ENCODE results near the gene INPP5F. TPM values are rescaled to one million over a fixed set of nuclear protein-coding genes. Genes with fewer than 3 reads are reported as not detected.
A peak's percentile ranks its signal among the peaks of the same experiment; 100 is the strongest.

The INPP5F gene
- total and polyA plus RNA-seq, 2 of the 13 experiments (the other 11 are each of a cell fraction or from before 2014, with no cell fraction given): 12.5 to 15.7 TPM

DNA sequence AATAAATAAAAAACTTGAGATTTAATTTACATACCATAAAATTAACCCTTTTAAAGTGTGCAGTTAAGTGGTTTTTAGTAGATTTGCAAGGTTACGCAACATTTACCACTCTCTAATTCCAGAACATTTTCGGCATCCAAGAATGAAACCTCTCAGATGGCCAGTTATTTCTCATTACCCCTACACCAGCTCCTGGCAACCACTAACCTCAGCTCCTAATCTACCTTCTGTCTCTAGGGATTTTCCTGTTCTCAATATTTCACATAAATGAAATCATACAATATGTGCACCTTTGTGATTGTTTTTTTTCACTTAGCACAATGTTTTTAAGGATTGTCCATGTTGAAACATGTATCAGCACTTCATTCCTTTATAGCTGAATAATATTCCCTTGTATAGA, 45.1 kb downstream of the INPP5F start:
- in situ Hi-C loops (cut with HindIII; ENCODE audit: extremely low pct_ligation_motif_present, low pct_unique_long_range_greater_than_20kb): no loop called here
- intact Hi-C loops (cut with micrococcal nuclease; ENCODE audit: unreplicated experiment): no loop called here
- POLR2A ChIA-PET: no interaction called here
- Histone ChIP-seq H3K9me3 (ENCODE audit: low read length) (no peaks in the 10 kb centered on the region), H4K20me1 (ENCODE audit: insufficient read depth, low read length) (no peaks in the 10 kb centered on the region), H3K27me3 (ENCODE audit: control insufficient read depth in 1 of 2, insufficient read depth in 2 of 2, low read length in 2 of 2) (no peaks in the 10 kb centered on the region), H3K4me3 (replicated peaks in 1 of 3; ENCODE audit: insufficient read depth in 1 of 3, low read depth in 2 of 3, low read length in 3 of 3) (no peak overlapping the region), H3K9ac (ENCODE audit: insufficient read depth, low read depth, low read length) (no peak overlapping the region), H3K27ac (ENCODE audit: extremely low read length, insufficient read depth, low read length) (no peak overlapping the region), H3K4me1 (ENCODE audit: insufficient read depth, low read length) (peaks cover 18% of the 10 kb centered on the region), H3K4me2 (ENCODE audit: low read depth, low read length) (no peak overlapping the region), H3K36me3 (replicated peaks in 1 of 2; ENCODE audit: control insufficient read depth in 1 of 2, insufficient read depth in 2 of 2, low read length in 2 of 2) (no peaks in the 10 kb centered on the region; a peak in 1 of 5 replicates), H2AFZ (ENCODE audit: low read length) (no peak overlapping the region), H3K79me2 (ENCODE audit: insufficient read depth, low read length) (peaks cover 2% of the 10 kb centered on the region)
- 96% methylated on average over 2 of the region's 2 CpGs for WGBS (ENCODE audit: low lambda C conversion rate)
- no peak for FAIRE-seq
- CTCF ChIA-PET (ENCODE audit: low intra/inter-chr PET ratio, low total read pairs): no interaction called here
- no peak for ATAC-seq
- TF ChIP-seq ZNF292 (CRISPR knock-in tag; IDR thresholded peaks at IDR 0.05; ENCODE audit: borderline replicate concordance, low read depth) (no peak), ETV5 (CRISPR knock-in tag; IDR thresholded peaks at IDR 0.05; ENCODE audit: borderline replicate concordance) (no peak), ZNF766 (CRISPR knock-in tag; IDR thresholded peaks at IDR 0.05; ENCODE audit: borderline replicate concordance) (no peak), CEBPG (CRISPR knock-in tag; IDR thresholded peaks at IDR 0.05) (0 out of 2 replicates have a peak, but pooled peaks have one; percentile 3), ZNF441 (CRISPR knock-in tag; IDR thresholded peaks at IDR 0.05; ENCODE audit: borderline replicate concordance) (no peak), XRCC5 (optimal IDR thresholded peaks at IDR 0.05; ENCODE audit: low read length) (no peak), MEF2D (CRISPR knock-in tag; IDR thresholded peaks at IDR 0.05) (no peak), HOXA5 (CRISPR knock-in tag; IDR thresholded peaks at IDR 0.05) (no peak), PCBP2 (optimal IDR thresholded peaks at IDR 0.05; ENCODE audit: low read depth, low read length, poor library complexity, severe bottlenecking) (no peak), CEBPB (IDR thresholded peaks at IDR 0.05; ENCODE audit: borderline replicate concordance, low read depth, low read length) (peak; percentile 76), ZNF205 (CRISPR knock-in tag; IDR thresholded peaks at IDR 0.05) (no peak), DPF2 (CRISPR knock-in tag; IDR thresholded peaks at IDR 0.05; ENCODE audit: borderline replicate concordance, low read depth) (no peak)
- BruUV-seq (replicated peaks): no TSS peak
- DNase-seq (ENCODE audit: low spot score): no peak
